ENCODE data around the gene SF1.
A peak's percentile ranks its signal among the peaks of the same experiment; 100 is the strongest.

Gene SF1

GRCh38 chr11:64801561-64802369 lies 23.4 kb upstream of the SF1 start:
- no peak for DNase-seq (ENCODE audit: low read depth in 2 of 3, low spot score in 1 of 3)

DNA sequence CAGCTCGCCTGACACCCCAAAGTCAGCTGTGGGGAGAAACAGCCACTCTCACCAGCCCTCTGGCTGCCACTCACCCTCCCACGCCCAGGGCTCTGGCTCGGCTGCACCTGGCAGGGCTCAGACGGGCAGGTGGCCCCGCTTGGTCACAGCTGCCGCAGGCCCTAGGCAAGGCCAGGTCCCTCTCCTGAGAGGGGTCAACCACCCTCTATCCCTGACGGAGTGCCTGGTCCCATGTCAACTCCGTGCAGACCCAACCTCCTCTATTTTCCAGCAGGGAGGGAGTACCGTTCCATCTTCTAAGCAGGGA lies 22.8 kb upstream of the SF1 start:
- no peak for DNase-seq (ENCODE audit: low read depth in 2 of 3, low spot score in 1 of 3)

DNA sequence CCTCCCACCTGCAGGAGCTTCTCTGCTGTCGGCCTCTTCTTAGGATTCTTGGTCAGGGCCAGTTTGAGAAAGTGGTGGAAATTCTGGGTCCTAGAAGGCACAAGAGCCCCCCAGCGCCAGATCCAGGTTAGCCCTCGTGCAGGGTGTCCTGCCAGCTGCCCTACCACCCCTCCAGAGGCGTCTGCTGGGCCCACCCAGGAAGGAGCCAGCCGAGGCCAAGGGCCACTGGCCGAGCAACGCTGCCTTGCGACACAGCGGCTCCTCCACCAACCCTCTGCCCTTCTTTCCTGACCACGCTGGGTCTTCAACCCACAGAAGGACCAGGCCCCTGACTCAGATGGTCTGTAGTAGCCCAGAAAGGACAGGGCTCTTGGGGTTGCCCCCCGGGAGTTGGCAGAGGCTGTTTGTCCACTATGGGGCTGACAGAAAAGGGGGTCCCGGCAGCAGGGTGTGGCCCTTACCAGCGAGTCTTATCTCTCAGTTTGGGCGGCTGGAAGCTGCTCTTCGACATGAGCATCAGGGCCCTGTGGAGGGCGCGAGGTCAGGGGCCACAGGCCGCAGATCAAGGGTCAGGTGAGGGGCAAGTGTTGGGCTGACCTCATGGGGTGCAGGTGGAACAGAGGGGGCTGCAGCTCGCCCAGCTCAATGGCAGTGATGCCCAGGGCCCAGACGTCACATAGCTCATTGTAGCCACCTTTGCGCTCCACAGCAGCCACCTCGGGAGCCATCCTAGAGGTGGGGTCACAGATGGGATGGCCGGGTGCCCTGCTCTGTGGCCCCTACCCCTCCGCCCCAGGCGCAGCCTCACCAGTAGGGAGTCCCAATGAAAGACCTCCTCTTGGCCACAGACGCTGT lies 22.2 kb upstream of the SF1 start:
- DNase-seq (ENCODE audit: low read depth in 2 of 3, low spot score in 1 of 3) = no peak

- DNase-seq (ENCODE audit: low read depth in 2 of 3, low spot score in 1 of 3) = no peak
These were observed 21.4 kb upstream of the SF1 start for GRCh38 chr11:64799623-64800302.

- DNase-seq (ENCODE audit: low read depth in 2 of 3, low spot score in 1 of 3) = no peak
These were observed 20.9 kb upstream of the SF1 start for GRCh38 chr11:64799256-64799622.

- no peak for DNase-seq (ENCODE audit: low read depth in 2 of 3, low spot score in 1 of 3)
These were observed 18.6 kb upstream of the SF1 start for GRCh38 chr11:64796757-64797541.

DNA sequence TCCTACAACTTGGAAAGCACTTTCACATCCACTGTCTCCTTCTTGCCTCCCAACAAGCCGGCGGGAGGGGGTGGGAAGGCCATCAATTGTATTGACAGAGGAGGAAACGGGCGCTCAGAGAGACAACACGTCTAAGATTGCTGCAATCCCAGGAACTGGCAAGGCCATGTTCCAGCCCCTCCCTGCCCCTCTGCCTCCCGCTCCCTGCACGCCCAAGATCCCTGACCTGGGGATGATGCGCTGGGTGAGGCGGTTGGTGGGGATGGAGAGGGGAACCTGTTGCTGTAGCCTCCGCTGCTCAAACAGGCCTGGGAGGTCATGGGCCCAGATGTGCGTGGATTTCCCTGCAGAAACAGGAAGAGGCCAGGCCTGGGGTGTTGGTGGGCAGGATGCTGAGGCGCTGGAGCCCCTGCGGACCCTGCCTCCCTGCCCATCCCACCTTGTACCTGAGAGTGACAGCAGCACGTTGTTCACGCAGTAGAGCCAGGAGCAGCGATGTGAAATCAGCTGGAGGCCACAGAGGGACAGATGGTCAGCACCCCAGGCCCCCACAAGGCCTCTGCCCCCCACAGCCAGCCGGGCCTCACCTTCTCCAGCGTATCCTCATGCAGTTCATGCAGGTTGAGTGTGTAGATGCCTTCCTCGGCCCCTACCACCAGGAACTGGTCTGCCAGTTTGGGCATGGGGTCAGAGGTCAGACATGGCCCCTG lies 17.9 kb upstream of the SF1 start:
- no peak for DNase-seq (ENCODE audit: low read depth in 2 of 3, low spot score in 1 of 3)

- DNase-seq (ENCODE audit: low read depth in 2 of 3, low spot score in 1 of 3) = no peak
These were observed 16.2 kb upstream of the SF1 start for GRCh38 chr11:64794526-64794925.

GRCh38 chr11:64793271-64794160 lies 15.2 kb upstream of the SF1 start:
- no peak for DNase-seq (ENCODE audit: low read depth in 2 of 3, low spot score in 1 of 3)

GRCh38 chr11:64792482-64792881 lies 14.1 kb upstream of the SF1 start:
- no peak for DNase-seq (ENCODE audit: low read depth in 2 of 3, low spot score in 1 of 3)

DNA sequence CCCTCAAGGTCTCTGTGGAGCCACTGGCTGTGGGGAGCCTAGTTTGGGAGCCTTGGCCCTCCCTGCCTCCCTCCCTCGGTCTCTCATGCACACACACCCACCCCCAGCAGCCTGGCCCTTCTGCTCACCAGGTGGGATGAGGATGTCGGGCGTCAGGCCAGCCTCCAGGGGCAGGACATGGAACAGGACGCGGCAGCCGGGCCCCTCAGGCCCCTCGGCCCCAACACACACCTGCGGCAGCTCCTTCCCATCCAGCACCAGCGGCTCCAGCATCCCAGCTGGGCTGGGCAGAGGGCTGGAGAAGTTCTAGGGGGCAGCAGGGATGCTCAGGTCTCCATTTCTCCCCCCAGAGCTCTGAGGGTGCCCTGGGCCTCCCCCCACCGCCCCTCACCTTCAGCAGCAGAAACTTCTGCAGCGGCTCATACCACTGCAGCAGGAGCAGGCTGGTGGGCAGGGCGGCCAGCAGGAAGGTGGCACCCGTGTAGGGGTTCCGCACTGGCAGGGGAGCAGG lies 13.5 kb upstream of the SF1 start:
- DNase-seq (ENCODE audit: low read depth in 2 of 3, low spot score in 1 of 3) = no peak

DNA sequence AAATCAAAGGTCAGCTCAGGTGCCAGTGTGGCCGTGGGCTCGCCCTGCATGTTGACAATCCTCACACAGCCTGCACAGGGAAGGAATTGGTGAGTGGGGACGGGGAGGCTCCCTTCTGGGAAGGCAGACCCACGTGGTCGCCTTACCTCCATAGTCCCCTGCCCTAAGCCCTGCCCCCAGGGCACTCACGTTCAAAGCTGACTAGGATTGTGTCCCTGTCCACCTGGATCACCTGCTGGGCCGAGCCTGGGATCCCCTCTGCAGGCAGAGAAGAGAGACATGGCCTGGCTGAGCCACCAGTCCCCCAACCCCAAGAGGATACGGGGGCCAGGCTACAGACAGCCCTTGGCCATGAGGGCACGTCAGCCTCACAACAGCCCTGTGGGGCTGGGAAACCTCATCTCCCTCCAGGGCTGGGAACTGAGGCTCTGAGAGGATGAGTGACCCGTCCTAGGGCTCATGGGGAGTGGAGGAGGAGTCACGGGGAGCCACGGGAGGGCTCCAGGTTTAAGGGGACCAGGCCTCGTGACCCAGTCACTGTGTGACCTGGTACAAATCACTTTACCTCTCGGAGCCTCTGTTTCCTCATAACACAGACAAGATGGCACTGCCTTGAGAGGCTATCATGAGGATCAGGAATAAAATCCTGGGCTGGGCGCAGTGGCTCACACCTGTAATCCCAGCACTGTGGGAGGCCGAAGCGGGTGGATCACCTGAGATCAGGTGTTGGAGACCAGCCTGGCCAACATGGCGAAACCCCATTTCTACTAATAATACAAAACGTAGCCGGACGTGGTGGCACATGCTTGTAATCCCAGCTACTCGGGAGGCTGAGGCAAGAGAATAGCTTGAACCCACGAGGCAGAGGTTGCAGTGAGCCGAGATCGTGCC lies 12.1 kb upstream of the SF1 start:
- no peak for DNase-seq (ENCODE audit: low read depth in 2 of 3, low spot score in 1 of 3)

GRCh38 chr11:64789331-64790204 lies 11.2 kb upstream of the SF1 start:
- DNase-seq (ENCODE audit: low read depth in 2 of 3, low spot score in 1 of 3) = no peak

DNA sequence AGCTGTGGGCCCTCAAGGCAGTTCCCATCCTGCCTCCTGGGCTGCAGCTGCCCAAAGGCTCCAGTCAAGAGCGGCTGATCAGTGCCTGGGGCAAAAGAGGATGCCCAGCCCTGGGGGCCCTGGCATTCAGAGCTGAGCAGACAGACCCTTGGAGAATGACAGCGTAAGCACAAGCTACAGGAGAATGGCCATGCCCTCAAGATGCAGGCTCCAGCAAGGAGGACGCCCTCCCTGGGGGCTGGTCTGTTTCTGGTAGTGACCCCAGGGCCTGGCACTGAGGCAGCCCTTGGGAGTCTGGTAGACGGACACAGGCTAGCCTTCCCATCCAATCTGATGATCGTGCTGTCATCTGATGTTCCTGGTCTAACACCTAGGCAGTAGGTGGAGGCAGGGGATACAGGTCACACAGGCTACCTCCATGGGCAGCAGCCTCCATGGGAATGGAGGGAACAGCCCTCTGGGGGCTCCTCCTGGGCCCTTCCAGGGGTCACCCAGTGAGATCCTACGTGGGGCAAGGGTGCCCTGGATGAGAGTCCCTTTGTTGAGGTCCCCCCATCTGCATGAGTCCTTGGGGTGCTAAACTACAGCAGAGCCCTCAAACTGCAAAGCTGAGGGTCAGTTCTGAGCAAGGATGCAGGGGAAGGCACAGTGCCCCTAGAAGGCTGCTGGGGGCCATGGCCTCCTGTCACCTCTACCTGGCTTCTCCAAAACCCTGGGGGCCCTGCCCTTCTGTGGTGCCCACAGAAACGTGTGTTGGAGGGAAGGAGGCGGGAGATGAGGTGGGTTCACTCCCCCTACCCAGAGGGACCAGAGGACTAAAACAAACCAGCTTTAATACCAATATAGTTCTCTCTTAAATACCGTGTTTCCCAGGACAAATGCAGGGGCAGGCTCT lies 10.2 kb upstream of the SF1 start:
- DNase-seq (ENCODE audit: low read depth in 2 of 3, low spot score in 1 of 3) = no peak

DNA sequence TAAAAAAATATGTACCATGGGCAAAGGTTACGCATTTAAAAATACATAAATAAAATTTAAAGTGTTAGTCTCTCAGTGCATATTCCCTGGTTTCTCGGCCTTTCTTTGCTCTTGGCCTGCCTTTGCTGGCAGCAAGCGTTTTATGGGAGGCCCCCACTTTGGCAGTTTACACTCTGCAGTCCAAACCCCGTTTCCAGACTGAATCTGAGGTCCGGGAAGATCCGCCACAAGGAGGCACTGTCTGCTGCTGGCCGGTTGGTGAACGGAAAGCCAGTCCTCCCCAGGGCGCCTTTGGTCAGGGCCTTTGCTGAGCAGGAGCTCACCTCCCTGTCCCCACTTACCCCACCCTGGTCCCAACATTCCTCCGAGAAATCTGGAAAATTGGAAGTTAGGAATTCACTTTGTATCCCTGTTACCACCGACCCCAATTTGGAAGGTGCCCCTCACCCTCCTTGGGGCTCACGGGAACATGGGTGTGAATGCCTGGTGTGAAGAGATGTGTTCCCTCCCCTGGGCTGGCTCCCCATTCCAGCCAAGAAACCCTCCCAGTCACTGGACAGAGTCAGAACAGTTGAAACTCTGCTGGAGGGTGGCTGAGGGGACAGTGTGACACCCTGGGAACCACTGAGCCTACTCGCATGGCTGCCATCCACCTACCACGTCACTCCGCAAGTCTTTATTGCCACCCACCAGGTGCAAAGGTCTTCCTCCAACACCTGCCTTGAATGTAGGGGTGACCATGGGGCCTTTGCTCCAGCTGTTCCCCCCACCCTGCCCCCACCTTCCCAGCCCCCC lies 9.4 kb upstream of the SF1 start:
- DNase-seq (ENCODE audit: low read depth in 2 of 3, low spot score in 1 of 3) = peak in 1 of 3 donors; percentile 54

DNA sequence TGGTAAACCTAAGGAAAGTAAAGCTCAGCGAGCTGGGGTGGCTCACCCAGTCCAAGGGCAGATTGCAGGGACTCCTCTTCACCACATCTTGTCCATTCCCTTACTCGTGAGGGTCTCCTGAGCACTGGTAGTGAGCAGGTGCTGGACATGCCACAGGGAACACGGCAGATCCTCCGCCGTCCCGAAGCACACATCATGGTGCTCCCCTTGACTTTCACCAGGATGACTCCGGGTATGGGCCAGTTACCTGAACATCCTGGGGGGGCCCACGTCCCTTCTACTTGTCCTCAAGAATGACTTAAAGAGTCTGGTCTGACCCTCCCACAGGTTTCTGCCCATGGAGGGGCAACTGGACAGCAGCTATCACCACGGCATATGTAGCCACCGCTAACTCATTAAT lies 8.0 kb upstream of the SF1 start:
- no peak for DNase-seq (ENCODE audit: low read depth in 2 of 3, low spot score in 1 of 3)
